Lower lobe of right lung (tissue), 2 donors: ENCODE data around the gene MAD2L1. TPM values are rescaled to one million over a fixed set of nuclear protein-coding genes. Genes with fewer than 3 reads are reported as not detected.
A peak's percentile ranks its signal among the peaks of the same experiment; 100 is the strongest.
"Not testable (repeated sequence)": the region's sequence is repeated elsewhere in the genome, so short reads cannot be mapped to it uniquely, and the experiment has no call there.

Experiments used
- ATAC-seq, 2 donors: fragments of 200-7000 bp; cut with Tn5 transposase; one replicate each; pipeline ENCODE4 v1.9.1; 2020 to 2022; ENCODE audit warnings: mild to moderate bottlenecking in 2 of 2, moderate library complexity in 2 of 2
- DNase-seq: peaks from one replicate; pipeline ENCODE4 v3.0.0-alpha.2; 2020
- H3K27ac ChIP-seq: fragments of 200-600 bp; one replicate; pipeline ENCODE4 v1.8.0; 2022
- H3K27me3 ChIP-seq: fragments of 200-600 bp; one replicate; pipeline ENCODE4 v1.8.0; 2022; ENCODE audit warnings: low read depth
- H3K36me3 ChIP-seq: fragments of 200-600 bp; one replicate; pipeline ENCODE4 v1.8.0; 2022; ENCODE audit warnings: mild to moderate bottlenecking
- H3K4me1 ChIP-seq: fragments of 200-600 bp; one replicate; pipeline ENCODE4 v1.8.0; 2022
- H3K4me3 ChIP-seq: fragments of 200-600 bp; one replicate; pipeline ENCODE4 v1.8.0; 2022; ENCODE audit warnings: mild to moderate bottlenecking
- H3K9me3 ChIP-seq: fragments of 200-600 bp; one replicate; pipeline ENCODE4 v1.8.0; 2022
- intact Hi-C: fragments of 100-400 bp; cut with DNase I; formaldehyde crosslinking; loops from one replicate; pipeline ENCODE4 v1.11.0; 2022
- total RNA-seq: library from RNA; stranded (reverse); fragmentation: NEBNext Ultra II Directional; extraction: Animal tissue kit (Norgen Biotek cat#: 25700); gene quantifications from one replicate; pipeline ENCODE4 v1.2.1, GENCODE V29; 2021
- TF ChIP-seq, protein P1 (sequence below): fragments of 200-600 bp; IDR thresholded peaks from one replicate; pipeline ENCODE4 v1.8.0; 2022; ENCODE audit warnings: antibody characterized with exemption, mild to moderate bottlenecking
- donor health status: DM: no; HTN: yes; CAD: no; lungs with severe emphysema.

The MAD2L1 gene
- total RNA-seq, 1 donor from 2014 or later: 2.2 TPM

DNA sequence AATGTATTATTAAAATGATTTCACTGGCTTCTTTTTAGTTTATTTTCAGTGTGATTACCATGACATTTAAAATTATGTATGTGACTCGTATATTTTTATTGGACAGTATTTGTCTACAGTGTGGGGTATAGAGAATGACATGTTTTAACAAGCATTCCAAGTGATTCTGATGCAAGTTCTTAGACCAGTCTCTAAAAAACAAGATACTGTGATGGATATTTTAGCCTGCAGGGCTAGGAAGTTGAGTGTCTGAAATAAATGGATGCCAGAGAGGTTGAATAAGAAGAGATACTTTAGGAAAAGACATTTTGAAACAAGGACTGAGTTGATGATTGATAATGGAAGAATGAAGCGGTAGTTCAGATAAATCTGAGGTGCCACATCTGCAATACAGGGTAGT lies 3.5 kb upstream of the MAD2L1 start:
- Histone ChIP-seq H3K9me3 (no peaks in the 10 kb centered on the region), H3K4me1 (peaks cover 21% of the 10 kb centered on the region), H3K27ac (no peak overlapping the region), H3K36me3 (no peaks in the 10 kb centered on the region), H3K27me3 (no peaks in the 10 kb centered on the region), H3K4me3 (no peak overlapping the region)
- DNase-seq: no peak
- ATAC-seq: no peak
- intact Hi-C loops: no loop called here
- TF ChIP-seq, protein P1, sequence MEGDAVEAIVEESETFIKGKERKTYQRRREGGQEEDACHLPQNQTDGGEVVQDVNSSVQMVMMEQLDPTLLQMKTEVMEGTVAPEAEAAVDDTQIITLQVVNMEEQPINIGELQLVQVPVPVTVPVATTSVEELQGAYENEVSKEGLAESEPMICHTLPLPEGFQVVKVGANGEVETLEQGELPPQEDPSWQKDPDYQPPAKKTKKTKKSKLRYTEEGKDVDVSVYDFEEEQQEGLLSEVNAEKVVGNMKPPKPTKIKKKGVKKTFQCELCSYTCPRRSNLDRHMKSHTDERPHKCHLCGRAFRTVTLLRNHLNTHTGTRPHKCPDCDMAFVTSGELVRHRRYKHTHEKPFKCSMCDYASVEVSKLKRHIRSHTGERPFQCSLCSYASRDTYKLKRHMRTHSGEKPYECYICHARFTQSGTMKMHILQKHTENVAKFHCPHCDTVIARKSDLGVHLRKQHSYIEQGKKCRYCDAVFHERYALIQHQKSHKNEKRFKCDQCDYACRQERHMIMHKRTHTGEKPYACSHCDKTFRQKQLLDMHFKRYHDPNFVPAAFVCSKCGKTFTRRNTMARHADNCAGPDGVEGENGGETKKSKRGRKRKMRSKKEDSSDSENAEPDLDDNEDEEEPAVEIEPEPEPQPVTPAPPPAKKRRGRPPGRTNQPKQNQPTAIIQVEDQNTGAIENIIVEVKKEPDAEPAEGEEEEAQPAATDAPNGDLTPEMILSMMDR: no peak

DNA sequence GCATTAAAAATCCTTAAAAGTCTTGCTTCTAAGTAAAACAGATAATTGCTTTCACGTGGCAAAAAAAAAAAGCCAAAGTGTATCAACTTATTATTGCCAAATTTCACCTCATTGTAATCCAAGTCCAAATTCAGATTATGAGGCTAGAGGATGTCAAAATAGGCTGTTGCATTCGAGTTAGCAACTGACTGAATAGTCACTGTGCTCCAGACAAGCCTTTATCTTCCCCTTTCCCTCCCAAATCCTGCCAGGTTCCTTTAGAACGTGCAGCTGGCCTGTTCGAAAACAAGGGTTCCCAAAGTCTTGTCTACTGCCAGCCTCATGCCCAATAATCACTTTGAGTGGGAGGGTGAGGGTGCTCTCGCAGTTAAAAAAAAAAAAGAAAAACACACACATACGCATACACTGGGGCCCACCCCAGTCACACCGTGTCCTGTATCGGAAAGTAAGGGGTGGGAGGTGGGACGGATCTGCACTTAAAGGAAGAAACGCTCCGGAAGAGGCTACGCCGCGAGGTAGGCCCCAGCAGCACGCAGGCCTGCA lies 603 bp downstream of the MAD2L1 start:
- Histone ChIP-seq H3K27me3 (no peaks in the 10 kb centered on the region), H3K27ac (peak overlapping the region; percentile 96), H3K9me3 (no peaks in the 10 kb centered on the region), H3K4me1 (peaks cover 21% of the 10 kb centered on the region), H3K36me3 (no peaks in the 10 kb centered on the region), H3K4me3 (peak overlapping the region; percentile 70)
- DNase-seq (no peak), ATAC-seq (no peak)
- TF ChIP-seq, protein P1: no peak
- intact Hi-C loops: no loop called here

DNA sequence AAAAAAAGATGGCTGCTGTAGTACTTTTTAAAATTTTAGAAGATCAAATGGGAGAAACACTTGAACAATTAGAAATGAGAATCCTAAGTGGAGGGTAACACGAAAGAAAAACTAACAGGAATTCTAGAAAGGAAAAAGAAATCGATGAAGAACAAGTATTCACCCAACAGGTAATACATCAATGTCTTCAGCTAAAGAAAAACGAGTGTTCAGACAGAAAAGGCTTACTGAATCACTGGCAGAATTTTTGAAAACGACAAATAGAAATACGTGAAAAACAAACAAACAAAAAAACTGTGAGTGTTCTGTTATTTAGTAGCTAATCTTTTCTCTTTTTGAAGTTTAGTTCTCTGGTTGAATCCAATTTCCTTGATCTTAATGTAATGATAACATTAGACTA lies 1.8 kb downstream of the MAD2L1 start:
- no peak overlapping the region for H3K27ac ChIP-seq
- DNase-seq: no peak
- intact Hi-C loops: no loop called here
- TF ChIP-seq, protein P1: no peak
- ATAC-seq: no peak
- H3K4me3 ChIP-seq: no peak overlapping the region
- no peaks in the 10 kb centered on the region for H3K9me3 ChIP-seq
- no peaks in the 10 kb centered on the region for H3K36me3 ChIP-seq
- no peaks in the 10 kb centered on the region for H3K27me3 ChIP-seq
- peaks cover 21% of the 10 kb centered on the region for H3K4me1 ChIP-seq

DNA sequence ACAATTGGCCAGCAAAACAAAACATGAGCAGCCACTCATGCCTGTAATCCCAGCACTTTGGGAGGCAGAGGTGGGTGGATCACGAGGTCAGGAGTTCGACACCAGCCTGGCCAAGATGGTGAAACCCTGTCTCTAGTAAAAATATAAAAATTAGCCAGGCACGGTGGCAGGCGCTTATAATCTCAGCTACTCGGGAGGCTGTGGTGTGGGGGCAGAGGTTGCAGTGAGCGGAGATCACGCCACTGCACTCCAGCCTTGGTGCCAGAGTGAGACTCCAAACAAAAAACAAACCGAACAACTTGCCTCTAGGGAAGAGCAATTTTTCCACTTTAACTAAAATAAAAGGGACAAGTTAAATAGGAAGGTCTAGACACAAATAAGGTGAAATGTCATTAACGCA lies 2.9 kb downstream of the MAD2L1 start:
- ATAC-seq, H3K27ac ChIP-seq, H3K4me3 ChIP-seq, H3K27me3 ChIP-seq, H3K36me3 ChIP-seq, DNase-seq, intact Hi-C loops, H3K9me3 ChIP-seq: not testable (repeated sequence)
- H3K4me1 ChIP-seq: peaks cover 21% of the 10 kb centered on the region

DNA sequence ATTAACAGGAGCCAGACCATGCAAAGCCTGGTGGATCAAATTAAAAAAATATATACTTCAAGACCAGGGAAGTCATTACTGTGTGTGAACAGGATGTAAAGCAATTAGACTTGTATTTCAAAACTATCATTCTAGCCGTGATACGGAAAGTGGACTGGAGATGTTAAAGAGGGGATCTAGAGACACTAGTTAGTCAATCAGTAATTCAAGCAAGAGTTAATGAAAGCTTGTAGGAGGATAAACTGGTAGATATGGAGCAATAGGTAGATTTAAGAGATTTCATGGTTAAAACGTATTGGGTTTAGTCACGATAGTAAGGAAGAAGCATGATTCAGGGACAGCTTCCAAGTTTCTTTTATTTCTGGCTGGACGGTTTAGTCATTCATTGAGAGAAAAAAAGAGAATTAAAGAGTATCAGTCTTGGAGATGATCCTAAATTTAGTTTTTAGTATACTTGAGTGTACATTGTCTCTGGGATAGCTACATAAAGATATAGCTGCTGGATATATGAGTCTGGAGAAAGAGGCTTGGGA lies 3.9 kb downstream of the MAD2L1 start:
- H3K4me3 ChIP-seq: no peak overlapping the region
- intact Hi-C loops: no loop called here
- no peak overlapping the region for H3K27ac ChIP-seq
- no peaks in the 10 kb centered on the region for H3K9me3 ChIP-seq
- H3K27me3 ChIP-seq: no peaks in the 10 kb centered on the region
- H3K36me3 ChIP-seq: no peaks in the 10 kb centered on the region
- no peak for ATAC-seq
- TF ChIP-seq, protein P1: no peak
- no peak for DNase-seq
- peaks cover 12% of the 10 kb centered on the region for H3K4me1 ChIP-seq

DNA sequence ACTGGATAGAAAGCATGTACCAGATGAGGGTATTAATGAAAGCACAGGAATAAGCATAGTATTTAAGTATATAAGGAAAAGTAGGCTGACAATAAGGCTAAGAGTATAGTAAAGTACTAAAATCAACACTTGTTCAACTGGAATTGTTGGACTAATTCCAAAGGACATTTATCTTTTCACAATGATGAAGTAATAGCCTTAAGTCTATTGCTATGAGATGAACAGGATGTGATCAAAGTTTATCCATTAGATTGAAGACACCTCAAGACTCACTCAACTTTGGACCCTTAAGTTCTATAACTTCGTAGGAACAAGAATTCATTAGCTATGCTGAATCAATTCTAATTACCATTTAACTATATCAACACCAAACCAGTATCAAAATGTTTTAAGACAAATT lies 7.6 kb downstream of the MAD2L1 start:
- Histone ChIP-seq H3K4me3 (no peak overlapping the region), H3K9me3 (no peaks in the 10 kb centered on the region), H3K36me3 (no peaks in the 10 kb centered on the region), H3K27me3 (no peaks in the 10 kb centered on the region), H3K4me1 (no peaks in the 10 kb centered on the region), H3K27ac (no peak overlapping the region)
- intact Hi-C loops: loop anchor here (10.0 kb wide), 1 partner anchor 744 kb away; no protein-coding TSS in a partner anchor
- DNase-seq (no peak), ATAC-seq (no peak)
- TF ChIP-seq, protein P1: no peak
